Loucy (cell line): ENCODE data around the gene UNC93A.

Experiments
- EZH2phosphoT487 ChIP-seq: fragments of 200-600 bp; IDR thresholded peaks from 2 replicates; pipeline ENCODE4 v1.6.1; 2018; ENCODE audit warnings: antibody characterized with exemption, mild to moderate bottlenecking, moderate library complexity, borderline replicate concordance
- TF ChIP-seq, protein P1 (sequence below): fragments of 200-600 bp; sonication (generic); conservative IDR thresholded peaks from 2 replicates; pipeline ENCODE4 v1.5.1; 2014; ENCODE audit warnings: mild to moderate bottlenecking, antibody characterized with exemption, low read length

DNA sequence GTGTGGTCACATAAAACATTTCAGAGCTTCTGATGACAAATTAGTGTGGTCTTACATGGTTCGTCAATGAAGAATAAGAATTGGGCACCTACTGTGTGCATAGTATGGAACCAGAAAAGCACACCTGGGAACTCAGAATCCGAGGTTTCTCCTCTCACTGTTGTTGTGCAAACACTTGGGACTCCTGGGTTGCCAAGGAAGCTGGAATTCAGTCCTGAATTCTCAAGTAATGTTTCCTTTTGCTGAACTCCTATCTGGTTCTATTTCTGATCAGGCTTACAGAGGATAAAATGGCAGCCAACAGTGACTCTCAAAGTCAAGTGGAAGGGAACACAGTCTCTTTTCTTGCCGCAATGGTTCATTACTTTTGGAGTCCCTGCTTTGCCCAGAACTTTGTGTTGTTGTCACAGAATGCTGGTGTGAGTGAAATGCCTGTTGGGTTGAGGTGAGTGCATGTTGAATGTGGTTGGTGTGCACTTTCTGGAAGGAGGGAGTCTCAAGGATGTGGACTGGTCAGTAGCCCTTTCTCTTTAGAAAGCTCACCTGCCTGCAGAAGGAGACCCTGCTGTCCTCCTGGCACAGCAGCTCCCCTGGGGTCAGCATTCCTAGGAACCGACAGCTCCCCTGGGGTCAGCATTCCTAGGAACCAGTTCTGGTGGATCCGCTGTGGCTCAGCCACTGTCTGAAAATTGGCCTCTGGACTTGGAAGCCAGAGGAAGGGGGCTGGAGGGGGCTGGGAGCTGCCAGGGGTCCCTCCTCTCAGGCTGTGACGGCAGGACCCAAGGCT is 1.4 kb downstream of the UNC93A start:
- TF ChIP-seq, protein P1, sequence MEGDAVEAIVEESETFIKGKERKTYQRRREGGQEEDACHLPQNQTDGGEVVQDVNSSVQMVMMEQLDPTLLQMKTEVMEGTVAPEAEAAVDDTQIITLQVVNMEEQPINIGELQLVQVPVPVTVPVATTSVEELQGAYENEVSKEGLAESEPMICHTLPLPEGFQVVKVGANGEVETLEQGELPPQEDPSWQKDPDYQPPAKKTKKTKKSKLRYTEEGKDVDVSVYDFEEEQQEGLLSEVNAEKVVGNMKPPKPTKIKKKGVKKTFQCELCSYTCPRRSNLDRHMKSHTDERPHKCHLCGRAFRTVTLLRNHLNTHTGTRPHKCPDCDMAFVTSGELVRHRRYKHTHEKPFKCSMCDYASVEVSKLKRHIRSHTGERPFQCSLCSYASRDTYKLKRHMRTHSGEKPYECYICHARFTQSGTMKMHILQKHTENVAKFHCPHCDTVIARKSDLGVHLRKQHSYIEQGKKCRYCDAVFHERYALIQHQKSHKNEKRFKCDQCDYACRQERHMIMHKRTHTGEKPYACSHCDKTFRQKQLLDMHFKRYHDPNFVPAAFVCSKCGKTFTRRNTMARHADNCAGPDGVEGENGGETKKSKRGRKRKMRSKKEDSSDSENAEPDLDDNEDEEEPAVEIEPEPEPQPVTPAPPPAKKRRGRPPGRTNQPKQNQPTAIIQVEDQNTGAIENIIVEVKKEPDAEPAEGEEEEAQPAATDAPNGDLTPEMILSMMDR: no peak
- TF ChIP-seq EZH2phosphoT487: no peak
